DND-41 (cell line): ENCODE results near the gene KAT6B.

Source experiments
- ATAC-seq: fragments of 200-7000 bp; cut with Tn5 transposase; 3 replicates; pipeline ENCODE4 v1.9.1; 2021; ENCODE audit warnings: low read depth; ENCODE audit not compliant: insufficient read depth
- DNase-seq: peaks from one replicate; pipeline ENCODE4 v3.0.0-alpha.2; 2020
- H2AFZ ChIP-seq: 2 replicates; pipeline ENCODE4 v1.6.0; 2012; ENCODE audit warnings: low read depth, low read length
- H3K27ac ChIP-seq: 2 replicates; pipeline ENCODE4 v1.5.1; 2012; ENCODE audit warnings: low read length, inconsistent platforms
- H3K27me3 ChIP-seq: fragments of 200-600 bp; sonication (generic); 2 replicates; pipeline ENCODE4 v1.6.0; 2012; ENCODE audit warnings: low read length, mild to moderate bottlenecking, inconsistent platforms; ENCODE audit not compliant: insufficient read depth, poor library complexity
- H3K36me3 ChIP-seq: 2 replicates; pipeline ENCODE4 v1.5.1; 2012; ENCODE audit warnings: low read length, inconsistent platforms; ENCODE audit not compliant: insufficient read depth
- H3K4me1 ChIP-seq: 2 replicates; pipeline ENCODE4 v1.5.1; 2012; ENCODE audit warnings: mild to moderate bottlenecking, low read length; ENCODE audit not compliant: insufficient read depth
- H3K4me2 ChIP-seq: 2 replicates; pipeline ENCODE4 v1.6.0; 2012; ENCODE audit warnings: mild to moderate bottlenecking, moderate library complexity, low read length, inconsistent platforms; ENCODE audit not compliant: insufficient read depth
- H3K4me3 ChIP-seq, 2 experiments: fragments of 200-600 bp in 1 of 2; shearing (Covaris generic) in 1 of 2; 2 replicates each; pipeline ENCODE4 v1.5.1; 2012 to 2016; ENCODE audit warnings: inconsistent platforms in 2 of 2, low read length in 2 of 2, mild to moderate bottlenecking in 2 of 2, low read depth in 1 of 2, moderate library complexity in 1 of 2
- H3K79me2 ChIP-seq: 2 replicates; pipeline ENCODE4 v1.6.0; 2012; ENCODE audit warnings: low read length, inconsistent platforms; ENCODE audit not compliant: insufficient read depth
- H3K9ac ChIP-seq: 2 replicates; pipeline ENCODE4 v1.6.0; 2012; ENCODE audit warnings: low read depth, mild to moderate bottlenecking, inconsistent platforms, low read length, moderate library complexity
- H3K9me3 ChIP-seq: 2 replicates; pipeline ENCODE4 v1.5.1; 2012; ENCODE audit warnings: low read length, moderate library complexity, mild to moderate bottlenecking, inconsistent platforms; ENCODE audit not compliant: insufficient read depth, severe bottlenecking
- H4K20me1 ChIP-seq: 2 replicates; pipeline ENCODE4 v1.6.0; 2012; ENCODE audit warnings: low read length; ENCODE audit not compliant: insufficient read depth
- CTCF ChIP-seq: IDR thresholded peaks from 2 replicates; pipeline ENCODE4 v1.5.1; 2012; ENCODE audit warnings: borderline replicate concordance, low read length, moderate library complexity, mild to moderate bottlenecking; ENCODE audit not compliant: poor library complexity, severe bottlenecking; ENCODE audit errors: extremely low read depth
- EZH2 ChIP-seq: IDR thresholded peaks from 3 replicates; pipeline ENCODE4 v1.6.1; 2012; ENCODE audit warnings: borderline replicate concordance, low read depth, mild to moderate bottlenecking, moderate library complexity, low read length, inconsistent platforms; ENCODE audit not compliant: severe bottlenecking

KAT6B gene

GRCh38 chr10:74846958-74847357 is 20.6 kb downstream of the KAT6B start:
- Histone ChIP-seq H3K4me3 (no peak overlapping the region), H3K79me2 (peaks cover 33% of the 10 kb centered on the region), H3K36me3 (peaks cover 23% of the 10 kb centered on the region), H3K27me3 (no peaks in the 10 kb centered on the region), H4K20me1 (no peaks in the 10 kb centered on the region), H3K4me1 (no peaks in the 10 kb centered on the region), H3K9ac (no peak overlapping the region), H3K4me2 (no peak overlapping the region), H3K9me3 (no peaks in the 10 kb centered on the region), H3K27ac (no peak overlapping the region), H2AFZ (no peak overlapping the region)
- TF ChIP-seq EZH2, result no peak
- no peak for TF ChIP-seq CTCF
- DNase-seq, result no peak
- no peak for ATAC-seq

- TF ChIP-seq EZH2, result no peak
- TF ChIP-seq CTCF, result no peak
- Histone ChIP-seq H4K20me1 (peaks cover 4% of the 10 kb centered on the region; the same call in 1 of the 2 replicates), H3K4me1 (no peaks in the 10 kb centered on the region), H3K27ac (no peak overlapping the region), H3K9ac (no peak overlapping the region), H3K79me2 (peaks cover 53% of the 10 kb centered on the region), H2AFZ (no peak overlapping the region), H3K4me3 (no peak overlapping the region), H3K9me3 (no peaks in the 10 kb centered on the region), H3K27me3 (no peaks in the 10 kb centered on the region), H3K4me2 (no peak overlapping the region), H3K36me3 (peaks cover 9% of the 10 kb centered on the region; the same call in 1 of the 2 replicates)
- ATAC-seq, result no peak
- DNase-seq, result no peak
Measured at GRCh38 chr10:74851831-74852230, 25.4 kb downstream of the KAT6B start.

GRCh38 chr10:74852381-74852780 is 26.0 kb downstream of the KAT6B start:
- H3K4me1 ChIP-seq, result no peaks in the 10 kb centered on the region
- TF ChIP-seq CTCF (no peak), EZH2 (no peak)
- peaks cover 9% of the 10 kb centered on the region; the same call in 1 of the 2 replicates for H3K36me3 ChIP-seq
- H3K9ac ChIP-seq, result no peak overlapping the region
- no peaks in the 10 kb centered on the region for H3K9me3 ChIP-seq
- no peak for DNase-seq
- H4K20me1 ChIP-seq, result peaks cover 4% of the 10 kb centered on the region; the same call in 1 of the 2 replicates
- H3K79me2 ChIP-seq, result peaks cover 59% of the 10 kb centered on the region
- no peaks in the 10 kb centered on the region for H3K27me3 ChIP-seq
- ATAC-seq, result no peak
- H2AFZ ChIP-seq, result no peak overlapping the region
- no peak overlapping the region for H3K4me3 ChIP-seq
- no peak overlapping the region for H3K4me2 ChIP-seq
- H3K27ac ChIP-seq, result no peak overlapping the region

- Histone ChIP-seq H3K4me2 (no peak overlapping the region), H3K9ac (no peak overlapping the region), H3K27me3 (no peaks in the 10 kb centered on the region), H3K4me1 (no peaks in the 10 kb centered on the region), H3K27ac (no peak overlapping the region), H3K36me3 (no peaks in the 10 kb centered on the region), H3K9me3 (no peaks in the 10 kb centered on the region), H3K79me2 (peaks cover 54% of the 10 kb centered on the region), H3K4me3 (no peak overlapping the region), H2AFZ (no peak overlapping the region), H4K20me1 (peaks cover 4% of the 10 kb centered on the region; the same call in 1 of the 2 replicates)
- TF ChIP-seq EZH2 (no peak), CTCF (no peak)
- no peak for DNase-seq
- no peak for ATAC-seq
Measured at GRCh38 chr10:74854610-74855009, 28.2 kb downstream of the KAT6B start.
